AG04449 (cell line): ENCODE measurements around the gene TRPM8.

Source experiments
- CTCF ChIA-PET: fragments of 350-600 bp; formaldehyde crosslinking; extraction: SDS; loops from one replicate; lab custom pipeline; 2021; ENCODE audit warnings: antibody characterized with exemption; lab: Yijun Ruan, JAX
- POLR2A ChIA-PET: fragments of 400-600, 350-600 bp; formaldehyde crosslinking; extraction: SDS; loops from one replicate; lab custom pipeline; 2020; ENCODE audit warnings: antibody characterized with exemption, inconsistent platforms; lab: Yijun Ruan, JAX
- DNase-seq: peaks from one replicate; pipeline ENCODE4 v3.0.0-alpha.2; 2010; ENCODE audit warnings: low read depth, low spot score
- H3K4me3 ChIP-seq: 2 replicates; pipeline ENCODE4 v1.5.1; 2011; ENCODE audit warnings: low read depth, mild to moderate bottlenecking, control low read depth, low read length
- CTCF ChIP-seq: IDR thresholded peaks from one replicate; pipeline ENCODE4 v1.5.1; 2011; ENCODE audit warnings: mild to moderate bottlenecking, moderate library complexity, low read length, control low read depth, inconsistent platforms; ENCODE audit not compliant: insufficient read depth; ENCODE audit errors: missing control alignments

The TRPM8 gene

GRCh38 chr2:233989221-233989858 lies 72.2 kb downstream of the TRPM8 start:
- POLR2A ChIA-PET: no interaction called here
- CTCF ChIA-PET: interaction anchor here (0.7 to 2.5 kb wide), 4 partner anchors 14 to 557 kb away, joined by 3 to 12 read pairs (median 4); no protein-coding TSS in a partner anchor
- no peak overlapping the region for H3K4me3 ChIP-seq

GRCh38 chr2:233990261-233990798 lies 73.2 kb downstream of the TRPM8 start:
- CTCF ChIA-PET: interaction anchor here (1.5 to 2.5 kb wide), 2 partner anchors 555 to 556 kb away, joined by 5 to 12 read pairs; no protein-coding TSS in a partner anchor
- no peak for DNase-seq
- POLR2A ChIA-PET: no interaction called here
- H3K4me3 ChIP-seq: no peak overlapping the region
- TF ChIP-seq CTCF: no peak

More at GRCh38 chr2:233989221-233989858, 72.2 kb downstream of the TRPM8 start:
- DNase-seq: no peak
- no peak for TF ChIP-seq CTCF

GRCh38 chr2:233991196-233991595 lies 74.0 kb downstream of the TRPM8 start:
- DNase-seq: no peak
- ChIA-PET CTCF (interaction anchor here (1.2 kb wide), 1 partner anchor 144 kb away, joined by 3 read pairs; no protein-coding TSS in a partner anchor), POLR2A (no interaction called here)
- no peak for TF ChIP-seq CTCF
- H3K4me3 ChIP-seq: no peak overlapping the region

GRCh38 chr2:233992513-233993217 lies 75.5 kb downstream of the TRPM8 start:
- ChIA-PET POLR2A (no interaction called here), CTCF (interaction anchor here (0.9 to 1.2 kb wide), 2 partner anchors 15 to 143 kb away, joined by 3 read pairs; no protein-coding TSS in a partner anchor)
- no peak overlapping the region for H3K4me3 ChIP-seq
- no peak for TF ChIP-seq CTCF
- DNase-seq: no peak

- no peak for DNase-seq
- no peak for TF ChIP-seq CTCF
- CTCF ChIA-PET: interaction anchor here (0.9 to 2.5 kb wide), 2 partner anchors 14 to 551 kb away, joined by 3 to 10 read pairs; no protein-coding TSS in a partner anchor
- POLR2A ChIA-PET: no interaction called here
- no peak overlapping the region for H3K4me3 ChIP-seq
Observed at GRCh38 chr2:233993461-233993860, 76.3 kb downstream of the TRPM8 start.

GRCh38 chr2:233994151-233994550 lies 77.0 kb downstream of the TRPM8 start:
- POLR2A ChIA-PET: no interaction called here
- no peak for TF ChIP-seq CTCF

More at GRCh38 chr2:233994151-233994550, 77.0 kb downstream of the TRPM8 start:
- CTCF ChIA-PET: interaction anchor here (1.1 to 2.5 kb wide), 2 partner anchors 9 to 551 kb away, joined by 3 to 10 read pairs; no protein-coding TSS in a partner anchor
- no peak overlapping the region for H3K4me3 ChIP-seq
- DNase-seq: no peak
